Astrocyte of the spinal cord (primary cell): ENCODE data around the gene CSNK1E.

Source experiments
- DNase-seq: peaks from one replicate; pipeline ENCODE4 v3.0.0; 2011; ENCODE audit warnings: low read depth, low spot score
- H3K4me3 ChIP-seq: 2 replicates; pipeline ENCODE4 v1.5.1; 2011; ENCODE audit warnings: low read depth, mild to moderate bottlenecking, low read length, moderate library complexity
- in situ Hi-C: cut with HindIII; loops from 2 replicates; pipeline ENCODE4 v1.10.0; 2017; ENCODE audit warnings: low sequenced_read_pairs
- TF ChIP-seq, protein P1 (sequence below): IDR thresholded peaks from 2 replicates; pipeline ENCODE4 v1.5.1; 2012; ENCODE audit warnings: low read depth, mild to moderate bottlenecking, low read length, inconsistent platforms

CSNK1E gene

DNA sequence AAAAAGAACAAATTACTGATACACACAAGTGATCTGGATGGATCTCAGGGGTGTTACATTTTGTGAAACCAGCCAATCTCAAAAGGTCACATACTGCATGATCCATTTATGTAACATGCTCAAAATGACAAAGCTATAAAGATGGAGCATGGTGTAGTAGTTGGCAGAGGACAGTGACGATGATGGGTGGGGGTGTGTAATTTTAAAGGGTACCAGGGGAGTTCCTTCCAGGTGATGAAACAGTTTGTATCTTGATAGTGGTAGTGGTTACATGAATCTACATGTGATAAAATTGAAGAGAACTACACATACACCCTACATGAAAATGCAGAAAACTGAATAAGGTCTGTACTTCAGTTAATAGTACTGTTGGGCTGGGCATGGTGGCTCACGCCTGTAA, 61.5 kb downstream of the CSNK1E start:
- H3K4me3 ChIP-seq: no peak overlapping the region
- in situ Hi-C loops: no loop called here
- TF ChIP-seq, protein P1, sequence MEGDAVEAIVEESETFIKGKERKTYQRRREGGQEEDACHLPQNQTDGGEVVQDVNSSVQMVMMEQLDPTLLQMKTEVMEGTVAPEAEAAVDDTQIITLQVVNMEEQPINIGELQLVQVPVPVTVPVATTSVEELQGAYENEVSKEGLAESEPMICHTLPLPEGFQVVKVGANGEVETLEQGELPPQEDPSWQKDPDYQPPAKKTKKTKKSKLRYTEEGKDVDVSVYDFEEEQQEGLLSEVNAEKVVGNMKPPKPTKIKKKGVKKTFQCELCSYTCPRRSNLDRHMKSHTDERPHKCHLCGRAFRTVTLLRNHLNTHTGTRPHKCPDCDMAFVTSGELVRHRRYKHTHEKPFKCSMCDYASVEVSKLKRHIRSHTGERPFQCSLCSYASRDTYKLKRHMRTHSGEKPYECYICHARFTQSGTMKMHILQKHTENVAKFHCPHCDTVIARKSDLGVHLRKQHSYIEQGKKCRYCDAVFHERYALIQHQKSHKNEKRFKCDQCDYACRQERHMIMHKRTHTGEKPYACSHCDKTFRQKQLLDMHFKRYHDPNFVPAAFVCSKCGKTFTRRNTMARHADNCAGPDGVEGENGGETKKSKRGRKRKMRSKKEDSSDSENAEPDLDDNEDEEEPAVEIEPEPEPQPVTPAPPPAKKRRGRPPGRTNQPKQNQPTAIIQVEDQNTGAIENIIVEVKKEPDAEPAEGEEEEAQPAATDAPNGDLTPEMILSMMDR: no peak
- no peak for DNase-seq

DNA sequence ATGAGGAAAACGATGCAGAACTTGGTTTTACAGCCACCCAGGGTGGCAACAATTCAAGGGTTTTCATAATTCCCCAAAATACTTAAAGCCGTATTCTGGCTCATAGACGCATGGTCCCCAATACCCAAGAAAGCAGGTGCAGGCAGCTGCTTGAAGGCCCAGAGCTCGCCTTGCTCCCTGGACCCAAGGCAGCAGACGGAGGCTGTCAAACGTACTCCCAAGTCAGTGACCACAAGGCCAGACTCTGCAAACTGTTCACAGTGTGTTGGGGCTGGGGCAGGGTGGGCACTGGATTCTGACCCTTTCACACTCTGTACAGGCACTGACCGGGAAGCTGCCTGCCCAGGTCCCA, 65.9 kb downstream of the CSNK1E start:
- in situ Hi-C loops: no loop called here
- TF ChIP-seq, protein P1: no peak
- DNase-seq: no peak
- no peak overlapping the region for H3K4me3 ChIP-seq

GRCh38 chr22:38250643-38251340, 66.4 kb downstream of the CSNK1E start:
- in situ Hi-C loops: no loop called here
- no peak overlapping the region for H3K4me3 ChIP-seq
- TF ChIP-seq, protein P1: no peak
- no peak for DNase-seq

GRCh38 chr22:38249803-38250642, 67.2 kb downstream of the CSNK1E start:
- TF ChIP-seq, protein P1: no peak
- H3K4me3 ChIP-seq: no peak overlapping the region
- DNase-seq: no peak
- in situ Hi-C loops: no loop called here

GRCh38 chr22:38249301-38249700, 67.9 kb downstream of the CSNK1E start:
- no peak for DNase-seq
- TF ChIP-seq, protein P1: no peak
- H3K4me3 ChIP-seq: no peak overlapping the region
- in situ Hi-C loops: no loop called here

- in situ Hi-C loops: no loop called here
- TF ChIP-seq, protein P1: no peak
- H3K4me3 ChIP-seq: no peak overlapping the region
- no peak for DNase-seq
These were observed 69.0 kb downstream of the CSNK1E start for GRCh38 chr22:38248280-38248679.
